Measurements from ENCODE around the gene PRRG1.

PRRG1 gene

GRCh38 chrX:37370499-37371141, 21.5 kb downstream of the PRRG1 start:
- DNase-seq (ENCODE audit: insufficient read length, low spot score): no peak
- TF ChIP-seq POLR2AphosphoS5 (IDR thresholded peaks at IDR 0.05; ENCODE audit: low read depth, low read length) (no peak), SPI1 (IDR thresholded peaks at IDR 0.05; ENCODE audit: low read depth, low read length) (no peak), POLR2A (IDR thresholded peaks at IDR 0.05; ENCODE audit: low read depth, low read length) (no peak), PAX5 (IDR thresholded peaks at IDR 0.05; ENCODE audit: insufficient read depth, low read length, severe bottlenecking) (no peak), POU2F2 (IDR thresholded peaks at IDR 0.05; ENCODE audit: low read depth, low read length) (no peak), TAF1 (IDR thresholded peaks at IDR 0.05; ENCODE audit: low read depth, low read length) (no peak)
- FAIRE-seq: no peak

- DNase-seq (ENCODE audit: insufficient read length, low spot score) (no peak), FAIRE-seq (no peak)
- TF ChIP-seq POLR2AphosphoS5 (IDR thresholded peaks at IDR 0.05; ENCODE audit: low read depth, low read length) (no peak), SPI1 (IDR thresholded peaks at IDR 0.05; ENCODE audit: low read depth, low read length) (no peak), TAF1 (IDR thresholded peaks at IDR 0.05; ENCODE audit: low read depth, low read length) (no peak), PAX5 (IDR thresholded peaks at IDR 0.05; ENCODE audit: insufficient read depth, low read length, severe bottlenecking) (no peak), POLR2A (IDR thresholded peaks at IDR 0.05; ENCODE audit: low read depth, low read length) (no peak), POU2F2 (IDR thresholded peaks at IDR 0.05; ENCODE audit: low read depth, low read length) (no peak)
Measured at GRCh38 chrX:37371578-37371991, 22.4 kb downstream of the PRRG1 start.

- TF ChIP-seq POLR2A (IDR thresholded peaks at IDR 0.05; ENCODE audit: low read depth, low read length) (no peak), POU2F2 (IDR thresholded peaks at IDR 0.05; ENCODE audit: low read depth, low read length) (no peak), PAX5 (IDR thresholded peaks at IDR 0.05; ENCODE audit: insufficient read depth, low read length, severe bottlenecking) (no peak), POLR2AphosphoS5 (IDR thresholded peaks at IDR 0.05; ENCODE audit: low read depth, low read length) (no peak), SPI1 (IDR thresholded peaks at IDR 0.05; ENCODE audit: low read depth, low read length) (no peak), TAF1 (IDR thresholded peaks at IDR 0.05; ENCODE audit: low read depth, low read length) (no peak)
- DNase-seq (ENCODE audit: insufficient read length, low spot score) (no peak), FAIRE-seq (no peak)
Measured at GRCh38 chrX:37378404-37378803, 29.2 kb downstream of the PRRG1 start.

- TF ChIP-seq POLR2AphosphoS5 (IDR thresholded peaks at IDR 0.05; ENCODE audit: low read depth, low read length) (no peak), POLR2A (IDR thresholded peaks at IDR 0.05; ENCODE audit: low read depth, low read length) (no peak), SPI1 (IDR thresholded peaks at IDR 0.05; ENCODE audit: low read depth, low read length) (no peak), TAF1 (IDR thresholded peaks at IDR 0.05; ENCODE audit: low read depth, low read length) (no peak), PAX5 (IDR thresholded peaks at IDR 0.05; ENCODE audit: insufficient read depth, low read length, severe bottlenecking) (no peak), POU2F2 (IDR thresholded peaks at IDR 0.05; ENCODE audit: low read depth, low read length) (no peak)
- DNase-seq (ENCODE audit: insufficient read length, low spot score): no peak
- FAIRE-seq: no peak
Measured at GRCh38 chrX:37378830-37379229, 29.7 kb downstream of the PRRG1 start.

- TF ChIP-seq POLR2A (IDR thresholded peaks at IDR 0.05; ENCODE audit: low read depth, low read length) (no peak), POU2F2 (IDR thresholded peaks at IDR 0.05; ENCODE audit: low read depth, low read length) (no peak), PAX5 (IDR thresholded peaks at IDR 0.05; ENCODE audit: insufficient read depth, low read length, severe bottlenecking) (no peak), TAF1 (IDR thresholded peaks at IDR 0.05; ENCODE audit: low read depth, low read length) (no peak), SPI1 (IDR thresholded peaks at IDR 0.05; ENCODE audit: low read depth, low read length) (no peak), POLR2AphosphoS5 (IDR thresholded peaks at IDR 0.05; ENCODE audit: low read depth, low read length) (no peak)
- FAIRE-seq (no peak), DNase-seq (ENCODE audit: insufficient read length, low spot score) (no peak)
Measured at GRCh38 chrX:37380256-37380655, 31.1 kb downstream of the PRRG1 start.

- FAIRE-seq: no peak
- DNase-seq (ENCODE audit: insufficient read length, low spot score): no peak
- TF ChIP-seq SPI1 (IDR thresholded peaks at IDR 0.05; ENCODE audit: low read depth, low read length) (no peak), POU2F2 (IDR thresholded peaks at IDR 0.05; ENCODE audit: low read depth, low read length) (no peak), POLR2A (IDR thresholded peaks at IDR 0.05; ENCODE audit: low read depth, low read length) (no peak), PAX5 (IDR thresholded peaks at IDR 0.05; ENCODE audit: insufficient read depth, low read length, severe bottlenecking) (no peak), POLR2AphosphoS5 (IDR thresholded peaks at IDR 0.05; ENCODE audit: low read depth, low read length) (no peak), TAF1 (IDR thresholded peaks at IDR 0.05; ENCODE audit: low read depth, low read length) (no peak)
Measured at GRCh38 chrX:37380924-37381323, 31.8 kb downstream of the PRRG1 start.

GRCh38 chrX:37383313-37383712, 34.1 kb downstream of the PRRG1 start:
- TF ChIP-seq POU2F2 (IDR thresholded peaks at IDR 0.05; ENCODE audit: low read depth, low read length): no peak
- FAIRE-seq (peak; percentile 40), DNase-seq (ENCODE audit: insufficient read length, low spot score) (no peak)

- no peak for FAIRE-seq
- TF ChIP-seq PAX5 (IDR thresholded peaks at IDR 0.05; ENCODE audit: insufficient read depth, low read length, severe bottlenecking): no peak
- TF ChIP-seq POLR2A (IDR thresholded peaks at IDR 0.05; ENCODE audit: low read depth, low read length): no peak
- no peak for TF ChIP-seq POU2F2 (IDR thresholded peaks at IDR 0.05; ENCODE audit: low read depth, low read length)
- TF ChIP-seq TAF1 (IDR thresholded peaks at IDR 0.05; ENCODE audit: low read depth, low read length): no peak
- no peak for TF ChIP-seq SPI1 (IDR thresholded peaks at IDR 0.05; ENCODE audit: low read depth, low read length)
- no peak for DNase-seq (ENCODE audit: insufficient read length, low spot score)
Measured at GRCh38 chrX:37388413-37388812, 39.2 kb downstream of the PRRG1 start.

GRCh38 chrX:37405956-37406355, 56.8 kb downstream of the PRRG1 start:
- TF ChIP-seq POLR2AphosphoS5 (IDR thresholded peaks at IDR 0.05; ENCODE audit: low read depth, low read length) (no peak), TAF1 (IDR thresholded peaks at IDR 0.05; ENCODE audit: low read depth, low read length) (no peak), POU2F2 (IDR thresholded peaks at IDR 0.05; ENCODE audit: low read depth, low read length) (no peak), PAX5 (IDR thresholded peaks at IDR 0.05; ENCODE audit: insufficient read depth, low read length, severe bottlenecking) (no peak), SPI1 (IDR thresholded peaks at IDR 0.05; ENCODE audit: low read depth, low read length) (no peak), POLR2A (IDR thresholded peaks at IDR 0.05; ENCODE audit: low read depth, low read length) (no peak)
- FAIRE-seq (no peak), DNase-seq (ENCODE audit: insufficient read length, low spot score) (no peak)

- FAIRE-seq (no peak), DNase-seq (ENCODE audit: insufficient read length, low spot score) (no peak)
- TF ChIP-seq PAX5 (IDR thresholded peaks at IDR 0.05; ENCODE audit: insufficient read depth, low read length, severe bottlenecking) (no peak), POLR2AphosphoS5 (IDR thresholded peaks at IDR 0.05; ENCODE audit: low read depth, low read length) (no peak), SPI1 (IDR thresholded peaks at IDR 0.05; ENCODE audit: low read depth, low read length) (no peak), POLR2A (IDR thresholded peaks at IDR 0.05; ENCODE audit: low read depth, low read length) (no peak), POU2F2 (IDR thresholded peaks at IDR 0.05; ENCODE audit: low read depth, low read length) (no peak), TAF1 (IDR thresholded peaks at IDR 0.05; ENCODE audit: low read depth, low read length) (no peak)
Measured at GRCh38 chrX:37407736-37408135, 58.6 kb downstream of the PRRG1 start.
